GM21423 (cell line): ENCODE measurements around the gene RBM4.

Experiments used
- ATAC-seq: cut with Tn5 transposase; IDR thresholded peaks from one replicate; pipeline ENCODE4 v1.9.1; 2021; ENCODE audit warnings: mild to moderate bottlenecking, moderate library complexity; ENCODE audit not compliant: unreplicated experiment

Gene RBM4

DNA sequence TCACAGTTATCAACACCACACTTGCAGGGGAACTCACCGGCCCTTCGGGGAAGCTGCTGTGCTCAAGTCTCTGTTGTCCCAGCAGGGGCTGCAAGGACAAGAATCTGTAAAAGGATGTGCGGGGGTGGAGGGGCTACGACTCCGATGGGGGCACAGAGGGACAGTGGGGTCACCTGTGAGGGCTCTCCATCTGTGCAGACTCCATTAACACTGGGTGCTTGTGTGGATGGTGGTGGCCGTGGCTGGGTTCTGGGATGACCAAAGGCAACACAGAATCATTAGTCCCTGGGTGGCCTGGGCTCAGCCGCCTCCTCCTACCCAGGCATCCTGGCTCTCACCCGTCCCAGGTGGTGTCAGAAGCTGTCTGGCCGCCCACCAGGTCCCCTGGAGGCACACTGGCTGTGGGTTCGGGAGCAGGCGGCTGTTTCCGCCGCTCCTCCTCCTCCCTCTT, 49.4 kb downstream of the RBM4 start:
- no peak for ATAC-seq

DNA sequence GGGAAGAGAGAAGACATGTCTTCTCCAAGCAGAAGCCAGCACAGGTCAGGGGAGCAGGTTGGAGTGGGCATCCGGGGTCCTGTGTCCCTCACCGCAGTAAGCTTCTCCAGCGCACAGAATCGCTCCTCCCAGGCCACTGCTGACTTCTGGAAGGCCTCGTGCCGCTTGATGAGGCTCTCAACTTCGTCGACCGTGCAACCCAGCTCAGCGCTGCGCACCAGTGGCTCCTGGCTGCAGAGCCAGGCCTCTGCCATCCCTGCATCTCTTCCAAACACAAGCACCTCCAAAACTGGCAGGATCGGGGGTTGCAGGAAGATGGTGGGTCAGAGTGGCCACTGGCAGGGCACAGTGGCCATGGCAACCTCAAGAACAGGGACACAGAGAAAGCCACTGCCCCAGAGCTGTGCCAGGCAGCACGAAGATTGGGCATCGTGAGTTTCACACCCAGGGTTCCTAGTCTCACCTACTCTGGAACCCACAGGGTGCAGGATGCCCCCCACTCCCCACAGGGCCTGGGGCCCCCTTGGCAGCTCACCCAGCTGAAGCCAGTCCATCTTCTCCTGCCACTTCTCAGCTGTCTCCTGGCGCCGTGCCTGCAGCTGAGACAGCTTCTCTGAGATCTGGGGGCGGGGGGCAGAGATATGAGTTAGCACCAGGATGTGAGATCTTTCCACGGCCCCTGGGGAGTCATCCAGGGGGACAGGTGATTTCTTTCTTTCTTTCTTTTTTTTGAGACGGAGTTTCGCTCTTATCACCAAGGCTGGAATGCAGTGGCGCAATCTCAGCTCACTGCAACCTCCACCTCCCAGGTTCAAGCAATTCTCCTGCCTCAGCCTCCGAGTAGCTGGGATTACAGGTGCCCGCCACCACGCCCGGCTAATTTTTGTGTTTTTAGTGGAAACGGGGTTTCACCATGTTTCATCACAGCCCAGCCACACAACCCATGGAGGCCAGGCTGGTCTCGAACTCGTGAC, 50.3 kb downstream of the RBM4 start:
- no peak for ATAC-seq

DNA sequence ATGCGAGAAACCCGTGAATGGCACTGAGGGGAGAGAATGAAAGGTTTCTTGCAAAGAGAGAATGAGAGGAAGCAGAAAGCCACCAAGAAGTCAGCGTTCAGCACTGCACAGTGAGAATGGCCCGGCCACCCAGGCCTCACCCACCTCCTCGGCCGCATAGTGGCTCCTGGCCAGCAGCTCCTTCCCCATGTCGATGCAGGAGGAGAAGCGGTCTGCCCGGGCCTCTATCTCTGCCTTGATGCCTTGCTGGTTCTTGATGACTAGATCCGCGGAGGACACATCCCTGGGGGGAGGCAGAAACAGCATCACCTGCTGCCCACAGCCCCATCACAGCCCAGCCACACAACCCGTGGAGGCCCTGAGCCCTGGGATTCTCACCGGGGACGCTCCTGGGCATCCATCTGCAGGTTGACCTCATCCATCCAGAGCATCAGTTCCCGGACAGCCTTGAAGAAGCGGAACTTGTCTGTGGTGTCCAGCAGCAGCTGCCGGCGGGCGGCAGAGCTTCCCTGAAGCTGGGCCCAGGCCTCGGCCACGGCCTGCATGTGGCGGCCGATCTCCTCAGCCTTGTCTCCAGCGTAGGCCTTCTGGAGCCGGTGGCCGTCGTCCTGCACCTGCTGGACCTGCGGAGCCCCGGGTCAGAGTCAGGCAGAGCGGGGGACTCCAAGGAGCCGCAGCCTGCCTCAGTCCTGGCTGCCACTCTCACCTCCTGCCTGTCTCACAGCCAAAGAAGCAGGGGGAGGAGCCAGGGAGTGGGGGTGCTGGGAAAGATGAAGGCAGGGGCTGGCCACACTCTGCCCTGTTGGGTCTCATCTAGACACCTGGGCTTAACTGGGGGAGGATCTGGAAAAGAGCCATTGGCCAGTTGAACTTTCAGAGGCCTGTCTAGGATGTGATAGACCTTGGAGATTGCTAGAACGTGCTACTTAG, 51.4 kb downstream of the RBM4 start:
- ATAC-seq = no peak

DNA sequence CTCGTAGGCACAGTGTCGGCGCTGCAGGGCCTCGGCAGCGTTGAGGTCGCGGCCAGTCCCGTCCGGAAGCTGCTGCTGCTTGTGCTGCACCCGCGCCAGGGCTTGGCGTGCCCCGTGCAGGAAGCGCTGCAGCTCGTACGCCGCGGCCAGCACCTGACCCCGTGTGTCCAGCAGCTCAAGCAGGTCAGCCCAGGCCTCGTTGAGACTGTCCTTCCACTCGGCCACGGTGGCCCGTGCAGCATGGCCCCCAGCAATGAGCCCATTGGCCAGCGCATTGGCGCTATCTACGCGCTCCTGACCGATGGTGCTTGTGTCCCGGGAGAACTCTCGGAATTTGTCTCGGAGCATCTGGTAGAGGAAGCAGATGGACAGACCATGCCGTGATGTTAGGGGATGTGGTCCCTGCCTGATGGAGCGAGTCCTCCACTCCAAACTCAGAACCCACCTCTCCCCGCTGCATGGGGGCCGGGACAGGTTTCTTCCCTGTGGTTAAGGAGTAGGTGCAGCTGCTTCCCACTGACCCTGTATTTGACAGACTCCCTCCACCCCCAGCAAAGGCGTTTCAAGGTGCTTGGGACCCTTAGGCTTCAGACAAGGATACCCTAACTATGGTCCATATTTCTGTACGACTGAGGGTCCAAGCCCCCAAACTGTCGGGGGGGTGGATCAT, 52.9 kb downstream of the RBM4 start:
- ATAC-seq = no peak

DNA sequence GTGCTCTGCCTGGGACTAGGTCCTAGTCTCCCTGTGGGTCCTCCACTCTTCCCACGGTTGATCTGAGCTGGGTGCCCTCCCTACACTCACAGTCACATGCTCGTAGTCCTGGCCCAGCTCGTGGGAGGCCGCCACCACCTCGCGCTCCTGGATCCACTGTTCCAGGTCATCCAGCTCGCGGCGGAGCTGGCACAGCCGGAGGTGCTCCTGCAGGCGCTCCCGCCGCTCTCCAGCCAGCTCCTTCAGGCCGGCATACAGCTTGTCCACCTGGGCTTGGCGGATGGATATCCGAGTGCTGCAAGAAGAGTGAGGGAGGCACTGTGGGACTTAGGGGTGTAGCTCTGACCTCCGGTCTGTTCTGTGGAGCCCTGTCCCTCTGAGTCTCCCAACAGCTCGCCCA, 53.9 kb downstream of the RBM4 start:
- no peak for ATAC-seq

DNA sequence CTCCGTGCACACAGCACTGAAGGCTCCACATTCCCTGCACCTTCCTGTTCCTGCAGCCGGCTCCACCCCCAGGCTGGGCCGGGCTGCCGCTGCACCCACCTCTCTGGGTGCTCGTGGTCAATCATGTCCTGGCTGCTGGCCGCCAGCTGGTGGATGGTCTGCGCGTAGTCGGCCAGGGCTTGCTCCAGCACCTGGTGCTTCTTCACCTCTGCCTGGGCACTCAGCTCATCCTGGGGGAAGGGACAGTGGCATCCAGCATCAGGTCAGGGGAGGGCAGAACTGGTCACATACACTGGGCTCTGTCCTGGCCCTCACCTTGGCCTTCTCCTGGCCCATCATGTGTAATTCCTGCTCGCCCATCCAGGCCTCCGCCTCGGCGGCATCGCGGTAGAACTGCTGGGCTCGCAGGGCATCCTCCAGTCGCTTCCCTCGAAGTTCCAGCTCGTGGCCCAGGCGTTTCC, 54.4 kb downstream of the RBM4 start:
- no peak for ATAC-seq

DNA sequence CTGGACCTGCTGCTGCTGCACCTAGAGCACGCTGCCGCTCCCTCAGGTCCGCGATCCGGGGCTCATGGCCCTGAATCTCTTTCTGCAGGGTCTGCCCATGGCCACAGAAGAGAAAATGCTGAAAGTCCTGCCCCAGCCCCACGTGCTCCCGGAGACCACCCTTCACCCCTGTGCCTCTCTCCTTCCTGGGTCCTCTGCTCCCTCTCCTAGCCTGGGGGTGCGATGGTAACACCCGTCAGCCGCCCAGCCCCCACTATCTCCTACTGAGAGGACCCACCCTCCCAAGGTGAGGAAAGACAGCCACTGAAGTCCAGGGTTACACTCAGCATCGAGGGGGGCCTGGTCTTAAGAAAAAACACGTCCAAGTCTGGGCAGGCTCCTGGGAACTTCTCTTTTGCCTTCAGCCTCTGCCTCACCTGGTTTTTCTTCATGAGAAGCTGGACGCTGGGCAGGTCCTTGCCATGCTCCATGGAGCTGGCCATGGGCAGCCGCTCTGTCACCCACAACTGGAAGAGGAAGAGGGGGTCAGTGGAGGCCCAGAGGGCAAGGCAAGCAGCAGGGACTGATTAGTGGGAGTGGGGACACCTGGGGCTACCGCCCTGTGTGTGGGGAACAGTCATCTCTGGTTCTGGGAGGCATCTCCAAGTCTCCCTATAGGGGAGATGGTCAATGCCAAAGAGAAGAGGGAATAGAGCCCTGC, 55.0 kb downstream of the RBM4 start:
- ATAC-seq = no peak

DNA sequence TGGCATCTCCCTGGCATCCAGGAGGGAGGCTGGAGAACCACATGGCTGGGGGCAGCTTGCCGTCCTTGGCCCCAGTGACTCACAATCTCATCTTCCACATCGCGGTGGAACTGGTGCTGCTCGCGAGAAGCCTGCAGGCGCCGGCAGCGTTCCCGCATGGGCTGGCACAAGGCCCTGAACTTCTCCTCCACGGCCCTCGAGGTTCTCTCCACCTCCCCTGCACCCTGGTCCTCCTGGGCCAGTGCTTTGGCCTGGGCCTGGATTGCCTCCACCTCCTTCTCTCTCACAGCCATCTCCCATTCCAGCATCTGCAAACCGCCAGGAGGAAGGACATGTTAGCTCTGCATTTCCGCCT, 55.5 kb downstream of the RBM4 start:
- no peak for ATAC-seq

DNA sequence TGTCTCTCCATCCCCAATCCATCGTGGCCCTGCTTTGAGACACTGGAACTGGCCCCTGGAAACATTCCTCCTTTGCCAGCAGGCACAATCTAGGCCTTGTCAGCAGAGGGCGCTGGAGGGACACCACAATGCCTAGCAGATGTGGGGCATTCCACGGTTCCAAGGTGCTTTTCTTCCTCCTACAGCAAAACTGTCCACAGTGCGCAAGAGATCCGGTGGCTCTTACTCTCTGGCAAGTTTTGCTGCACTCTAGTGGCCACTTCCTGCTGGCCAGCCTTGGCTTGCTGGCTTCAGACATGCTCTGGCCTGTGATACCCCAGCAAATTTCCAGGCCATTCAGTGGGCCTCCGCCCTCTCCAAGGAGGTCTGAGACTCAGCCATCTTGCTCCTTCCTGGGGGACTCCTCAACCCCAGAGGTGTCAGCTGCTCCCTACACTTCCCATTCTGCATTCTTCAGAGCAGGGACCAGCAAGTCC, 56.3 kb downstream of the RBM4 start:
- ATAC-seq = no peak
